Measurements from ENCODE around the gene NUDT1.

NUDT1 gene

GRCh38 chr7:2224934-2225333, 17.1 kb upstream of the NUDT1 start:
- DNase-seq = no peak

- no peak for DNase-seq
Observed at GRCh38 chr7:2225336-2225735, 16.7 kb upstream of the NUDT1 start.

GRCh38 chr7:2225830-2226229, 16.2 kb upstream of the NUDT1 start:
- DNase-seq = no peak

- DNase-seq = no peak
Observed at GRCh38 chr7:2227699-2228098, 14.3 kb upstream of the NUDT1 start.

- DNase-seq = no peak
Observed at GRCh38 chr7:2228921-2229320, 13.1 kb upstream of the NUDT1 start.

- no peak for DNase-seq
Observed at GRCh38 chr7:2229467-2229866, 12.6 kb upstream of the NUDT1 start.

GRCh38 chr7:2230226-2230625, 11.8 kb upstream of the NUDT1 start:
- DNase-seq = no peak

GRCh38 chr7:2230882-2231281, 11.1 kb upstream of the NUDT1 start:
- DNase-seq = no peak

GRCh38 chr7:2231992-2232765, 9.8 kb upstream of the NUDT1 start:
- DNase-seq = no peak

GRCh38 chr7:2232766-2233520, 9.1 kb upstream of the NUDT1 start, which contains the start of gene MAD1L1:
Gene MAD1L1 (minus strand): TSS chr7:2232945. CDS start chr7:2230133, 2,812 bp downstream.
- peak; percentile 97 for DNase-seq

- no peak for DNase-seq
Observed at GRCh38 chr7:2233926-2234325, 8.1 kb upstream of the NUDT1 start.

GRCh38 chr7:2237109-2237602, 4.9 kb upstream of the NUDT1 start:
- DNase-seq = no peak

GRCh38 chr7:2239242-2239641, 2.8 kb upstream of the NUDT1 start:
- no peak for DNase-seq

- DNase-seq = no peak
Observed at GRCh38 chr7:2242541-2243429, 759 bp downstream of the NUDT1 start.

- no peak for DNase-seq
Observed at GRCh38 chr7:2243458-2243857, 1.4 kb downstream of the NUDT1 start.

GRCh38 chr7:2244404-2244995, 2.5 kb downstream of the NUDT1 start:
- DNase-seq = no peak

- DNase-seq = no peak
Observed at GRCh38 chr7:2245883-2246675, 4.1 kb downstream of the NUDT1 start.

- DNase-seq = peak; percentile 61
Observed at GRCh38 chr7:2247141-2247995, 5.3 kb downstream of the NUDT1 start.

GRCh38 chr7:2248984-2249694, 7.1 kb downstream of the NUDT1 start:
- no peak for DNase-seq

- DNase-seq = no peak
Observed at GRCh38 chr7:2249744-2250323, 7.8 kb downstream of the NUDT1 start.

All from retina (tissue), 1 donor.